AG09319 (cell line): ENCODE measurements around the gene LLPH.
A peak's percentile ranks its signal among the peaks of the same experiment; 100 is the strongest.

Experiments
- DNase-seq: peaks from one replicate; pipeline ENCODE4 v3.0.0-alpha.2; 2010; ENCODE audit warnings: low read depth; ENCODE audit errors: extremely low read depth
- CTCF ChIP-seq: IDR thresholded peaks from 2 replicates; pipeline ENCODE4 v1.5.1; 2011; ENCODE audit warnings: low read depth, mild to moderate bottlenecking, inconsistent platforms, low read length, moderate library complexity

LLPH gene

GRCh38 chr12:66077542-66077941, 53.0 kb downstream of the LLPH start:
- TF ChIP-seq CTCF: no peak
- no peak for DNase-seq

GRCh38 chr12:66074561-66074960, 56.0 kb downstream of the LLPH start:
- no peak for TF ChIP-seq CTCF
- peak; percentile 22 for DNase-seq

- DNase-seq: no peak
- no peak for TF ChIP-seq CTCF
These were observed 58.0 kb downstream of the LLPH start for GRCh38 chr12:66072566-66072965.

GRCh38 chr12:66072135-66072534, 58.4 kb downstream of the LLPH start:
- no peak for DNase-seq
- TF ChIP-seq CTCF: no peak

- no peak for TF ChIP-seq CTCF
- DNase-seq: no peak
These were observed 59.0 kb downstream of the LLPH start for GRCh38 chr12:66071549-66071948.

GRCh38 chr12:66070378-66071120, 60.0 kb downstream of the LLPH start:
- TF ChIP-seq CTCF: no peak
- DNase-seq: no peak

GRCh38 chr12:66066929-66067523, 63.5 kb downstream of the LLPH start:
- TF ChIP-seq CTCF: no peak
- DNase-seq: no peak
